ENCODE results near the gene NRG2. TPM values are rescaled to one million over a fixed set of nuclear protein-coding genes. Genes with fewer than 3 reads are reported as not detected.

NRG2 gene
- total RNA-seq, 6 donors from 2014 or later = 0.46 to 4.2 (median 1.5) TPM

- H3K36me3 ChIP-seq = no peaks in the 10 kb centered on the region
- ATAC-seq (ENCODE audit: low FRiP score in 2 of 2) (peak; percentile 38 to 41), DNase-seq (no peak)
- H3K27ac ChIP-seq = no peak overlapping the region
- no peaks in the 10 kb centered on the region for H3K9me3 ChIP-seq
- peaks cover 35 to 41% (median 36%) of the 10 kb centered on the region in 4 donors for H3K4me1 ChIP-seq
- H3K27me3 ChIP-seq = peaks cover 0 to 12% (median 6%) of the 10 kb centered on the region in 4 donors
- TF ChIP-seq CTCF (IDR thresholded peaks at IDR 0.05) (peak in 1 of 6 experiments; percentile 2), POLR2A (IDR thresholded peaks at IDR 0.05) (no peak)
- H3K4me3 ChIP-seq = peak overlapping the region; percentile 60 to 74 (median 62)
- 2 to 8% methylated on average over 5 to 12 of the region's 12 CpGs for WGBS, 2 donors
These were observed 391 bp upstream of the NRG2 start for GRCh38 chr5:140043508-140043872.

GRCh38 chr5:140042393-140042642, 781 bp downstream of the NRG2 start:
- H3K4me3 ChIP-seq = peak overlapping the region; percentile 51 to 74 (median 62)
- 0% methylated on average over 8 to 17 of the region's 19 CpGs for WGBS, 2 donors
- H3K27me3 ChIP-seq = peaks cover 0 to 12% (median 6%) of the 10 kb centered on the region in 4 donors
- DNase-seq = no peak
- TF ChIP-seq CTCF (IDR thresholded peaks at IDR 0.05) = no peak
- no peak for TF ChIP-seq POLR2AphosphoS5 (IDR thresholded peaks at IDR 0.05)
- no peak for TF ChIP-seq POLR2A (IDR thresholded peaks at IDR 0.05)
- TF ChIP-seq EP300 (IDR thresholded peaks at IDR 0.05) = no peak
- no peaks in the 10 kb centered on the region for H3K9me3 ChIP-seq
- ATAC-seq (ENCODE audit: low FRiP score in 2 of 2) = no peak
- peak overlapping the region in 3 of 4 donors; percentile 21 to 68 (median 58) for H3K27ac ChIP-seq
- no peaks in the 10 kb centered on the region for H3K36me3 ChIP-seq
- peaks cover 35 to 47% (median 38%) of the 10 kb centered on the region in 4 donors for H3K4me1 ChIP-seq

- DNase-seq (peak; percentile 53 to 75), ATAC-seq (ENCODE audit: low FRiP score in 2 of 2) (peak; percentile 42 to 65)
- H3K4me1 ChIP-seq = peaks cover 35 to 47% (median 38%) of the 10 kb centered on the region in 4 donors
- H3K36me3 ChIP-seq = no peaks in the 10 kb centered on the region
- H3K27ac ChIP-seq = peak overlapping the region in 3 of 4 donors; percentile 26 to 68 (median 58)
- H3K9me3 ChIP-seq = no peaks in the 10 kb centered on the region
- 15 to 16% methylated on average over 19 to 23 of the region's 34 CpGs for WGBS, 2 donors
- peak overlapping the region; percentile 51 to 74 (median 62) for H3K4me3 ChIP-seq
- H3K27me3 ChIP-seq = peaks cover 0 to 12% (median 6%) of the 10 kb centered on the region in 4 donors
- peak in 1 of 4 donors; percentile 14 for TF ChIP-seq POLR2A (IDR thresholded peaks at IDR 0.05)
- TF ChIP-seq CTCF (IDR thresholded peaks at IDR 0.05) = no peak
These were observed 1.4 kb downstream of the NRG2 start for GRCh38 chr5:140041492-140042392.

- 79 to 90% methylated on average over 4 of the region's 4 CpGs for WGBS, 2 donors
- DNase-seq (no peak), ATAC-seq (ENCODE audit: low FRiP score in 2 of 2) (no peak)
- peak overlapping the region in 1 of 4 donors; percentile 7 for H3K27ac ChIP-seq
- no peaks in the 10 kb centered on the region for H3K9me3 ChIP-seq
- no peak for TF ChIP-seq POLR2AphosphoS5 (IDR thresholded peaks at IDR 0.05)
- peaks cover 0 to 12% (median 6%) of the 10 kb centered on the region in 4 donors for H3K27me3 ChIP-seq
- H3K36me3 ChIP-seq = no peaks in the 10 kb centered on the region
- H3K4me3 ChIP-seq = peak overlapping the region in 1 of 4 donors; percentile 63
- peaks cover 35 to 47% (median 39%) of the 10 kb centered on the region in 4 donors for H3K4me1 ChIP-seq
These were observed 2.0 kb downstream of the NRG2 start for GRCh38 chr5:140041099-140041491.

DNA sequence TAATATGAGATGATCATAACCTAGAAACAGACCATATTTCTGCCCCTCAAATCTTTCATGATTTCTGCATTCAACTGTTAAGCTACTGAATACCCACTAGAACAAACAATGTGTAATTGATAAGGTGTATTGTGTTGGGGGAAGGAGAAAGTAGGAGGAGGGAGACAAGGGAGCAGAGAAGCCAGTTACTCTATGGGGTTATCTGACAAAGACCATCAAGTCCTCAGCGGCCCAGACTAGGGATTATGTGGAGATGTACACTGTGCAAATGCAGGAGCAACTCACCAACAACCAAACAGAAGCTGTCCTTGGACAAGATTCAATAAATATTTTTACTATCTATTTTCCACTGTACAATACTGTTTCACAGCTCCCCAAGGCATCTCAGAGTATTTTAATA, 2.7 kb downstream of the NRG2 start:
- no peaks in the 10 kb centered on the region for H3K9me3 ChIP-seq

More for the DNA sequence above, 2.7 kb downstream of the NRG2 start:
- Histone ChIP-seq H3K4me1 (peaks cover 35 to 47% (median 41%) of the 10 kb centered on the region in 4 donors), H3K4me3 (no peak overlapping the region), H3K27me3 (peaks cover 0 to 12% (median 6%) of the 10 kb centered on the region in 4 donors), H3K27ac (no peak overlapping the region), H3K36me3 (no peaks in the 10 kb centered on the region)
- TF ChIP-seq POLR2A (IDR thresholded peaks at IDR 0.05) (no peak), EP300 (IDR thresholded peaks at IDR 0.05) (no peak), POLR2AphosphoS5 (IDR thresholded peaks at IDR 0.05) (no peak), CTCF (IDR thresholded peaks at IDR 0.05) (no peak)
- WGBS, 2 donors = 76 to 89% methylated on average over 1 of the region's 1 CpG
- DNase-seq = no peak
- ATAC-seq (ENCODE audit: low FRiP score in 2 of 2) = no peak
